CD8-positive, alpha-beta memory T cell (primary cell): ENCODE data around the gene IFITM2. TPM values are rescaled to one million over a fixed set of nuclear protein-coding genes. Genes with fewer than 3 reads are reported as not detected.

ENCODE experiments used
- CTCF ChIA-PET: fragments of 350-600 bp; sonication (Branson Sonifier 250); formaldehyde crosslinking; loops from one replicate; lab custom pipeline; 2021; ENCODE audit warnings: antibody characterized with exemption; lab: Charles Lee
- POLR2A ChIA-PET: fragments of 350-600 bp; sonication (Branson Sonifier 250); formaldehyde crosslinking; loops from one replicate; lab custom pipeline; 2021; ENCODE audit warnings: antibody characterized with exemption; lab: Charles Lee
- DNase-seq, 5 donors: peaks; one replicate each; pipeline versions ENCODE4 v3.0.0 to v3.0.0-alpha.2; 2020 to 2022; ENCODE audit warnings: mixed read lengths in 1 of 5
- H3K27ac ChIP-seq: one replicate; pipeline ENCODE4 v1.7.0; 2013; ENCODE audit warnings: low read depth, mild to moderate bottlenecking, low read length, moderate library complexity
- H3K27me3 ChIP-seq: 2 replicates; pipeline ENCODE4 v1.7.0; 2013; ENCODE audit warnings: low read length, mild to moderate bottlenecking; ENCODE audit not compliant: insufficient read depth, poor library complexity, severe bottlenecking
- H3K36me3 ChIP-seq: 2 replicates; pipeline ENCODE4 v1.7.0; 2013; ENCODE audit warnings: mild to moderate bottlenecking, low read length, moderate library complexity; ENCODE audit not compliant: insufficient read depth
- H3K4me1 ChIP-seq: 2 replicates; pipeline ENCODE4 v1.7.0; 2013; ENCODE audit warnings: mild to moderate bottlenecking, low read length, moderate library complexity; ENCODE audit not compliant: insufficient read depth
- H3K4me3 ChIP-seq: 2 replicates; pipeline ENCODE4 v1.7.0; 2013; ENCODE audit warnings: mild to moderate bottlenecking, low read length
- H3K9me3 ChIP-seq: 2 replicates; pipeline ENCODE4 v1.7.0; 2013; ENCODE audit warnings: mild to moderate bottlenecking, low read length
- H3K27ac Mint-ChIP-seq, 8 donors: one replicate each; pipeline ENCODE4 v1.8.0; 2020 to 2021; ENCODE audit warnings: mixed read lengths in 8 of 8, mild to moderate bottlenecking in 6 of 8, inconsistent platforms in 3 of 8, moderate library complexity in 3 of 8
- H3K27me3 Mint-ChIP-seq, 2 donors: one replicate each; pipeline ENCODE4 v1.8.0; 2020 to 2021; ENCODE audit warnings: mixed read lengths in 2 of 2, mild to moderate bottlenecking in 1 of 2, moderate library complexity in 1 of 2
- H3K36me3 Mint-ChIP-seq, 3 donors: one replicate each; pipeline ENCODE4 v1.8.0; 2020 to 2021; ENCODE audit warnings: mixed read lengths in 3 of 3, inconsistent platforms in 1 of 3, mild to moderate bottlenecking in 1 of 3
- H3K4me1 Mint-ChIP-seq, 3 donors: one replicate each; pipeline ENCODE4 v1.8.0; 2020 to 2021; ENCODE audit warnings: mixed read lengths in 3 of 3, inconsistent platforms in 1 of 3, mild to moderate bottlenecking in 1 of 3
- H3K4me3 Mint-ChIP-seq, 7 donors: one replicate each; pipeline ENCODE4 v1.8.0; 2020 to 2021; ENCODE audit warnings: mixed read lengths in 7 of 7, mild to moderate bottlenecking in 6 of 7, moderate library complexity in 4 of 7, inconsistent platforms in 2 of 7
- H3K9me3 Mint-ChIP-seq, 5 donors: one replicate each; pipeline ENCODE4 v1.8.0; 2020 to 2022; ENCODE audit warnings: mixed read lengths in 5 of 5, mild to moderate bottlenecking in 3 of 5, moderate library complexity in 2 of 5, inconsistent platforms in 1 of 5
- polyA plus RNA-seq: library from polyadenylated mRNA; unstranded; fragments of 300-500 nt; fragmentation: Illumina TruSeq; gene quantifications from one replicate; pipeline ENCODE4 v1.2.3, GENCODE V29; 2021
- total RNA-seq, 2 experiments: library from RNA; stranded (reverse); gene quantifications; one replicate each; pipeline ENCODE4 v1.2.3, GENCODE V29; 2021

IFITM2 gene
- total and polyA plus RNA-seq, 3 experiments from 2014 or later: 132 to 3,074 (median 142) TPM

- H3K27me3 Mint-ChIP-seq: peaks cover 0 to 3% of the 10 kb centered on the region in 2 donors
- peaks cover 16 to 21% (median 19%) of the 10 kb centered on the region in 3 donors for H3K4me1 Mint-ChIP-seq
- Histone ChIP-seq H3K4me3 (no peak overlapping the region), H3K9me3 (no peaks in the 10 kb centered on the region), H3K27me3 (no peaks in the 10 kb centered on the region), H3K27ac (no peak overlapping the region), H3K4me1 (peaks cover 18% of the 10 kb centered on the region), H3K36me3 (no peaks in the 10 kb centered on the region)
- H3K36me3 Mint-ChIP-seq: no peaks in the 10 kb centered on the region
- peak overlapping the region in 2 of 8 donors; percentile 18 to 43 for H3K27ac Mint-ChIP-seq
- POLR2A ChIA-PET: no interaction called here
- H3K4me3 Mint-ChIP-seq: no peak overlapping the region
- no peak for DNase-seq
- H3K9me3 Mint-ChIP-seq: no peaks in the 10 kb centered on the region
- CTCF ChIA-PET: no interaction called here
These were observed 29.1 kb downstream of the IFITM2 start for GRCh38 chr11:336659-337198.

- ChIA-PET POLR2A (no interaction called here), CTCF (interaction anchor here (3.7 kb wide), 1 partner anchor 16 kb away, joined by 25 read pairs; no protein-coding TSS in a partner anchor)
- H3K36me3 ChIP-seq: no peaks in the 10 kb centered on the region
- H3K27ac ChIP-seq: no peak overlapping the region
- H3K27me3 Mint-ChIP-seq: peaks cover 0 to 3% of the 10 kb centered on the region in 2 donors
- H3K4me3 ChIP-seq: no peak overlapping the region
- peaks cover 14 to 24% (median 17%) of the 10 kb centered on the region in 3 donors for H3K4me1 Mint-ChIP-seq
- H3K9me3 Mint-ChIP-seq: no peaks in the 10 kb centered on the region
- no peak for DNase-seq
- H3K9me3 ChIP-seq: no peaks in the 10 kb centered on the region
- H3K4me1 ChIP-seq: peaks cover 22% of the 10 kb centered on the region
- H3K4me3 Mint-ChIP-seq: no peak overlapping the region
- H3K27ac Mint-ChIP-seq: no peak overlapping the region
- no peaks in the 10 kb centered on the region for H3K36me3 Mint-ChIP-seq
- H3K27me3 ChIP-seq: no peaks in the 10 kb centered on the region
These were observed 30.1 kb downstream of the IFITM2 start for GRCh38 chr11:337711-338110.

GRCh38 chr11:339963-340362, 32.3 kb downstream of the IFITM2 start:
- peaks cover 0 to 3% of the 10 kb centered on the region in 2 donors for H3K27me3 Mint-ChIP-seq
- peaks cover 10 to 24% (median 14%) of the 10 kb centered on the region in 3 donors for H3K4me1 Mint-ChIP-seq
- H3K27me3 ChIP-seq: no peaks in the 10 kb centered on the region
- ChIA-PET POLR2A (no interaction called here), CTCF (interaction anchor here (0.5 to 3.7 kb wide), 7 partner anchors 10 to 111 kb away, joined by 3 to 25 read pairs (median 4); no protein-coding TSS in a partner anchor)
- H3K27ac ChIP-seq: no peak overlapping the region
- no peaks in the 10 kb centered on the region for H3K9me3 ChIP-seq
- no peak overlapping the region for H3K4me3 Mint-ChIP-seq
- no peak overlapping the region for H3K27ac Mint-ChIP-seq
- no peaks in the 10 kb centered on the region for H3K9me3 Mint-ChIP-seq
- no peaks in the 10 kb centered on the region for H3K36me3 ChIP-seq
- no peaks in the 10 kb centered on the region for H3K36me3 Mint-ChIP-seq
- no peak overlapping the region for H3K4me3 ChIP-seq
- DNase-seq: no peak
- H3K4me1 ChIP-seq: peaks cover 22% of the 10 kb centered on the region

GRCh38 chr11:340539-341512, 33.2 kb downstream of the IFITM2 start:
- peaks cover 22% of the 10 kb centered on the region for H3K4me1 ChIP-seq
- ChIA-PET CTCF (interaction anchor here (0.7 to 3.7 kb wide), 4 partner anchors 13 to 110 kb away, joined by 3 to 25 read pairs (median 3); no protein-coding TSS in a partner anchor), POLR2A (interaction anchor here (1.2 kb wide), 1 partner anchor 13 kb away, joined by 3 read pairs; no protein-coding TSS in a partner anchor)
- H3K27ac ChIP-seq: no peak overlapping the region
- no peak overlapping the region for H3K4me3 ChIP-seq
- H3K4me1 Mint-ChIP-seq: peaks cover 11 to 23% (median 14%) of the 10 kb centered on the region in 3 donors
- no peak overlapping the region for H3K4me3 Mint-ChIP-seq
- no peaks in the 10 kb centered on the region for H3K9me3 ChIP-seq
- H3K27me3 Mint-ChIP-seq: peaks cover 0 to 3% of the 10 kb centered on the region in 2 donors
- H3K9me3 Mint-ChIP-seq: no peaks in the 10 kb centered on the region
- peak overlapping the region in 1 of 8 donors; percentile 54 for H3K27ac Mint-ChIP-seq
- H3K36me3 ChIP-seq: no peaks in the 10 kb centered on the region
- no peak for DNase-seq
- no peaks in the 10 kb centered on the region for H3K27me3 ChIP-seq
- no peaks in the 10 kb centered on the region for H3K36me3 Mint-ChIP-seq

GRCh38 chr11:342328-342727, 34.7 kb downstream of the IFITM2 start:
- Histone ChIP-seq H3K4me3 (no peak overlapping the region), H3K27me3 (no peaks in the 10 kb centered on the region), H3K4me1 (peaks cover 11% of the 10 kb centered on the region), H3K36me3 (no peaks in the 10 kb centered on the region), H3K9me3 (no peaks in the 10 kb centered on the region), H3K27ac (no peak overlapping the region)
- H3K36me3 Mint-ChIP-seq: peaks cover 0 to 2% (median 0%) of the 10 kb centered on the region in 3 donors
- H3K9me3 Mint-ChIP-seq: no peaks in the 10 kb centered on the region
- ChIA-PET CTCF (interaction anchor here (0.8 kb wide), 1 partner anchor 25 kb away, joined by 3 read pairs; no protein-coding TSS in a partner anchor), POLR2A (interaction anchor here (0.5 to 1.2 kb wide), 2 partner anchors 12 to 13 kb away, joined by 3 to 5 read pairs; no protein-coding TSS in a partner anchor)
- DNase-seq: no peak
- H3K27me3 Mint-ChIP-seq: peaks cover 0 to 3% of the 10 kb centered on the region in 2 donors
- H3K4me3 Mint-ChIP-seq: no peak overlapping the region
- H3K4me1 Mint-ChIP-seq: peaks cover 5 to 11% (median 5%) of the 10 kb centered on the region in 3 donors
- peak overlapping the region in 4 of 8 donors; percentile 36 to 48 (median 46) for H3K27ac Mint-ChIP-seq

- peaks cover 5 to 11% (median 6%) of the 10 kb centered on the region in 3 donors for H3K4me1 Mint-ChIP-seq
- H3K9me3 ChIP-seq: no peaks in the 10 kb centered on the region
- ChIA-PET CTCF (interaction anchor here (0.8 to 1.2 kb wide), 2 partner anchors 10 kb away, joined by 3 to 4 read pairs; no protein-coding TSS in a partner anchor), POLR2A (no interaction called here)
- no peaks in the 10 kb centered on the region for H3K27me3 ChIP-seq
- DNase-seq: no peak
- H3K27me3 Mint-ChIP-seq: peaks cover 0 to 3% of the 10 kb centered on the region in 2 donors
- peak overlapping the region in 1 of 8 donors; percentile 38 for H3K27ac Mint-ChIP-seq
- no peaks in the 10 kb centered on the region for H3K36me3 ChIP-seq
- peaks cover 7% of the 10 kb centered on the region for H3K4me1 ChIP-seq
- no peak overlapping the region for H3K27ac ChIP-seq
- no peak overlapping the region for H3K4me3 ChIP-seq
- no peak overlapping the region for H3K4me3 Mint-ChIP-seq
- peaks cover 0 to 2% (median 0%) of the 10 kb centered on the region in 3 donors for H3K36me3 Mint-ChIP-seq
- H3K9me3 Mint-ChIP-seq: no peaks in the 10 kb centered on the region
These were observed 37.4 kb downstream of the IFITM2 start for GRCh38 chr11:344836-345578.

- no peaks in the 10 kb centered on the region for H3K27me3 ChIP-seq
- no peak for DNase-seq
- peaks cover 18 to 21% (median 18%) of the 10 kb centered on the region in 3 donors for H3K4me1 Mint-ChIP-seq
- no peaks in the 10 kb centered on the region for H3K9me3 Mint-ChIP-seq
- H3K4me1 ChIP-seq: peaks cover 18% of the 10 kb centered on the region
- H3K4me3 Mint-ChIP-seq: no peak overlapping the region
- peak overlapping the region in 1 of 8 donors; percentile 32 for H3K27ac Mint-ChIP-seq
- no peaks in the 10 kb centered on the region for H3K9me3 ChIP-seq
- no peaks in the 10 kb centered on the region for H3K36me3 ChIP-seq
- no peak overlapping the region for H3K27ac ChIP-seq
- peaks cover 0 to 1% of the 10 kb centered on the region in 2 donors for H3K27me3 Mint-ChIP-seq
- H3K36me3 Mint-ChIP-seq: peaks cover 0 to 2% (median 0%) of the 10 kb centered on the region in 3 donors
- ChIA-PET POLR2A (interaction anchor here (0.7 kb wide), 1 partner anchor 37 kb away, joined by 9 read pairs; no protein-coding TSS in a partner anchor), CTCF (interaction anchor here (1.2 kb wide), 1 partner anchor 8 kb away, joined by 3 read pairs; no protein-coding TSS in a partner anchor)
- H3K4me3 ChIP-seq: no peak overlapping the region
These were observed 38.9 kb downstream of the IFITM2 start for GRCh38 chr11:346529-346928.
